Stimulated activated CD8-positive, alpha-beta memory T cell treated with anti-CD3 and anti-CD28 coated beads, Interleukin-4, amount 100 ng/mL, for 1 hour (primary cell): ENCODE results near the gene BLTP1.

Experiments used
- DNase-seq, 2 donors: peaks; one replicate each; pipeline ENCODE4 v3.0.0-alpha.2; 2020; ENCODE audit warnings: low read depth in 2 of 2, low spot score in 1 of 2

The BLTP1 gene

DNA sequence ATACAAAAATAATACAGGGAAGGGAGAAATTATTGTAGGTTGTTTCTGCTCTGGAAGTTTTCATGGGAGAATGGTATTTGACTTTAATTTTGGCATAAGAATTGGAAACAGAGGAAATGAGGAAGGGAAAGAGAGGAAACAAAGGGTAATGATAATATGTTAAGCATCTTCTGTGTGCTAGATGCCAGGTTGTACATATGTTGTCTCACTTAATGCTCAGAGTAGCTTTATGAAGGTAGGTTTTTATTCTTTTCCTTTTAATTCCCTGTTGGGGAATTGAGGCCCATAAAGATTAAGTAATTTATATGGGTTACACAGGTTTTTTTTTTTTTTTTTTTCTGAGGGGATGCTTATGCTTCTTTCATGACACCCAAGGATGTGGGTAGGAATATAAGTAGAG lies 19.2 kb downstream of the BLTP1 start:
- DNase-seq: no peak

GRCh38 chr4:122172266-122172665 lies 20.1 kb downstream of the BLTP1 start:
- no peak for DNase-seq

DNA sequence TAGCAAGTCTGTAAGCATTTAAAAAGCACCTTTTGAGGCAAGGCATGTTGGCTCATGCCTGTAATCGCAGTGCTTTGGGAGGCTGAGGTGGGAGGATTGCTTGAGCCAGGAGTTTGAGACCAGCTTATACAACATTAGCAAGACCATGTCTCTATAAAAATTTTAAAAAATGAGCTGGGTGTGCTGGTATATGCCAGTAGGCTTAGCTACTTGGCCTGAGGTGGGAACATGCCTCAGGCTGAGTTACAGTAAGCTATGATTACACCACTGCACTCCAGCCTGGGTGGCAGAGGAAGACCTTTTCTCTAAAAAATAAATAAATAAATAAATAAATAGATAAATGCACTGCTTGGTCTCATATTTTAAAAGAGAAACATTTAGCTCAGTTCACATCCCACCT lies 26.8 kb downstream of the BLTP1 start:
- no peak for DNase-seq

DNA sequence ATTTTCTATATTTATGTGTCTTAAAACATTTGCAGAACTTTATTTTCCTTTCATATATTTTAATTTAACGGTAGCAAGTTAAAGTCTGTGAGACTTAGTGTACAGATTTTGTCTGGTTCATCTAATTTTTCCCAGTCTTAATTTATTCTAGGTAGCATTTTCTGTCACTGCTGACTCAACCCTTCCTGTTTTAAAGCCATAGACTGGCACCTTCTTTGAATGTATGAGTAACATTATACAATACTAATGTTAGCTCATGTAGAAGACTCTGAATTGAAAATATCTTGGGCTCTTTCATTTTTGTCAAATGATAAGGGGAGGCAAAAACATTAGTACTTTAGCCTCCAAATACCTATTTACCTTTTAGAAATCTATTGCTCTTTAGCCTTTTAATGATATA lies 43.6 kb downstream of the BLTP1 start:
- no peak for DNase-seq
